Fibroblast of lung (primary cell): ENCODE measurements around the gene LIPK. TPM values are rescaled to one million over a fixed set of nuclear protein-coding genes. Genes with fewer than 3 reads are reported as not detected.

Experiments
- DNase-seq, 2 donors: peaks; one replicate each; pipeline versions ENCODE4 v3.0.0 to v3.0.0-alpha.2; 2010; ENCODE audit warnings: low read depth in 2 of 2
- H2AFZ ChIP-seq: 2 replicates; pipeline ENCODE4 v1.5.1; 2012; ENCODE audit warnings: low read length, control low read depth, inconsistent platforms
- H3K27ac ChIP-seq: 2 replicates; pipeline ENCODE4 v1.5.1; 2011; ENCODE audit warnings: low read length, control low read depth; ENCODE audit not compliant: insufficient read depth
- H3K27me3 ChIP-seq: 2 replicates; pipeline ENCODE4 v1.5.1; 2011; ENCODE audit warnings: mild to moderate bottlenecking, low read length; ENCODE audit not compliant: control insufficient read depth, insufficient read depth
- H3K36me3 ChIP-seq: 2 replicates; pipeline ENCODE4 v1.5.1; 2011; ENCODE audit warnings: low read length; ENCODE audit not compliant: control insufficient read depth, insufficient read depth
- H3K4me1 ChIP-seq: 2 replicates; pipeline ENCODE4 v1.5.1; 2011; ENCODE audit warnings: low read length; ENCODE audit not compliant: control insufficient read depth, insufficient read depth; ENCODE audit errors: extremely low read depth
- H3K4me2 ChIP-seq: 2 replicates; pipeline ENCODE4 v1.5.1; 2011; ENCODE audit warnings: low read length, control low read depth; ENCODE audit not compliant: insufficient read depth; ENCODE audit errors: extremely low read depth
- H3K4me3 ChIP-seq, 4 experiments: fragments of 200-600 bp in 1 of 4; sonication (generic) in 1 of 4; replicated peaks in 1 of 4; 2 replicates each; pipeline ENCODE4 v1.5.1; 2011 to 2016; ENCODE audit warnings: low read length in 4 of 4, low read depth in 3 of 4, mild to moderate bottlenecking in 3 of 4, control low read depth in 2 of 4, inconsistent platforms in 1 of 4, mixed read lengths in 1 of 4; ENCODE audit not compliant: insufficient read depth in 1 of 4; ENCODE audit errors: control extremely low read depth in 1 of 4
- H3K79me2 ChIP-seq: 2 replicates; pipeline ENCODE4 v1.5.1; 2012; ENCODE audit warnings: mild to moderate bottlenecking, low read length, inconsistent platforms; ENCODE audit not compliant: control insufficient read depth, insufficient read depth
- H3K9ac ChIP-seq: 2 replicates; pipeline ENCODE4 v1.5.1; 2011; ENCODE audit warnings: mild to moderate bottlenecking, low read length, control low read depth; ENCODE audit not compliant: insufficient read depth
- H3K9me3 ChIP-seq: 2 replicates; pipeline ENCODE4 v1.5.1; 2012; ENCODE audit warnings: low read depth, low read length; ENCODE audit not compliant: control insufficient read depth, insufficient read depth
- H4K20me1 ChIP-seq: 2 replicates; pipeline ENCODE4 v1.5.1; 2011; ENCODE audit warnings: low read length; ENCODE audit not compliant: control insufficient read depth, insufficient read depth; ENCODE audit errors: extremely low read depth
- CTCF ChIP-seq, 2 donors: IDR thresholded peaks in 1 of 2; conservative IDR thresholded peaks in 1 of 2; 1 replicate in 1 of 2; 2 replicates in 1 of 2; pipeline ENCODE4 v1.5.1; 2011 to 2012; ENCODE audit warnings: low read length in 2 of 2, control low read depth in 1 of 2, inconsistent platforms in 1 of 2, low read depth in 1 of 2, mild to moderate bottlenecking in 1 of 2
- EZH2 ChIP-seq: IDR thresholded peaks from 2 replicates; pipeline ENCODE4 v1.5.1; 2012; ENCODE audit warnings: low read length, control low read depth, mild to moderate bottlenecking; ENCODE audit errors: missing control alignments
- polyA plus RNA-seq, 2 donors: library from polyadenylated mRNA; depleted of rRNA in 1 of 2; stranded (reverse) in 1 of 2; unstranded in 1 of 2; fragments of >200 nt; gene quantifications; 2 replicates each; pipeline ENCODE4 v1.2.1, GENCODE V29; 2011 to 2012; ENCODE audit warnings: missing spikeins in 1 of 2
- total RNA-seq: library from RNA; depleted of rRNA; stranded (reverse); fragments of >200 nt; gene quantifications from 2 replicates; pipeline ENCODE4 v1.2.1, GENCODE V29; 2014

Gene LIPK
- total and polyA plus RNA-seq, 2 donors (not counting 1 experiment from before 2014, with no cell fraction given): not detected

GRCh38 chr10:88742448-88742847 is 36.4 kb downstream of the LIPK start:
- no peaks in the 10 kb centered on the region for H4K20me1 ChIP-seq
- no peak overlapping the region for H3K4me3 ChIP-seq
- no peak overlapping the region for H3K27ac ChIP-seq
- H2AFZ ChIP-seq: no peak overlapping the region
- H3K4me1 ChIP-seq: no peaks in the 10 kb centered on the region
- TF ChIP-seq CTCF (conservative IDR thresholded peaks at IDR 0.05 in 1 of 2, IDR thresholded peaks at IDR 0.05 in 1 of 2; ENCODE audit: low read depth in 1 of 2, low read length in 2 of 2): no peak
- TF ChIP-seq EZH2: no peak
- no peak overlapping the region for H3K4me2 ChIP-seq
- DNase-seq: no peak
- no peaks in the 10 kb centered on the region for H3K9me3 ChIP-seq
- H3K9ac ChIP-seq: no peak overlapping the region
- peaks cover 6% of the 10 kb centered on the region for H3K27me3 ChIP-seq
- no peaks in the 10 kb centered on the region for H3K36me3 ChIP-seq
- H3K79me2 ChIP-seq: no peaks in the 10 kb centered on the region

GRCh38 chr10:88744002-88744401 is 38.0 kb downstream of the LIPK start:
- Histone ChIP-seq H3K4me2 (no peak overlapping the region), H3K27me3 (peaks cover 6% of the 10 kb centered on the region), H3K4me1 (no peaks in the 10 kb centered on the region), H3K9me3 (no peaks in the 10 kb centered on the region), H3K79me2 (no peaks in the 10 kb centered on the region), H3K4me3 (no peak overlapping the region), H3K9ac (no peak overlapping the region), H3K27ac (no peak overlapping the region), H2AFZ (no peak overlapping the region), H3K36me3 (no peaks in the 10 kb centered on the region), H4K20me1 (no peaks in the 10 kb centered on the region)
- no peak for DNase-seq
- TF ChIP-seq CTCF (conservative IDR thresholded peaks at IDR 0.05 in 1 of 2, IDR thresholded peaks at IDR 0.05 in 1 of 2; ENCODE audit: low read depth in 1 of 2, low read length in 2 of 2): no peak
- TF ChIP-seq EZH2: no peak

- Histone ChIP-seq H3K27ac (no peak overlapping the region), H4K20me1 (no peaks in the 10 kb centered on the region), H3K36me3 (no peaks in the 10 kb centered on the region), H2AFZ (no peak overlapping the region), H3K79me2 (no peaks in the 10 kb centered on the region), H3K4me2 (no peak overlapping the region), H3K4me1 (no peaks in the 10 kb centered on the region), H3K9me3 (no peaks in the 10 kb centered on the region), H3K4me3 (no peak overlapping the region), H3K9ac (no peak overlapping the region), H3K27me3 (peaks cover 6% of the 10 kb centered on the region)
- TF ChIP-seq CTCF (conservative IDR thresholded peaks at IDR 0.05 in 1 of 2, IDR thresholded peaks at IDR 0.05 in 1 of 2; ENCODE audit: low read depth in 1 of 2, low read length in 2 of 2): no peak
- no peak for TF ChIP-seq EZH2
- no peak for DNase-seq
Observed at GRCh38 chr10:88745633-88746032, 39.6 kb downstream of the LIPK start.
